Gastrocnemius medialis (tissue), 4 donors: Measurements from ENCODE around the gene RPN2. TPM values are rescaled to one million over a fixed set of nuclear protein-coding genes. Genes with fewer than 3 reads are reported as not detected.

Source experiments
- ATAC-seq, 2 donors: fragments of 150-250 bp; one replicate each; pipeline ENCODE4 v1.9.1; 2016
- DNase-seq, 2 donors: peaks; one replicate each; pipeline ENCODE4 v3.0.0-alpha.2; 2019
- H3K27ac ChIP-seq, 4 donors: fragments of 200-600 bp; sonication (generic); 1 replicate in 1 of 4; 2 replicates in 3 of 4; pipeline ENCODE4 v1.5.1; 2016 to 2018; ENCODE audit warnings: mild to moderate bottlenecking in 2 of 4, moderate library complexity in 1 of 4
- H3K27me3 ChIP-seq, 3 donors: fragments of 200-600 bp; sonication (generic) in 2 of 3; 1 replicate in 1 of 3; 2 replicates in 2 of 3; pipeline versions ENCODE4 v1.5.1 to v1.6.0; 2016 to 2019; ENCODE audit warnings: mild to moderate bottlenecking in 1 of 3, moderate library complexity in 1 of 3
- H3K36me3 ChIP-seq, 2 donors: fragments of 200-600 bp; sonication (generic) in 1 of 2; one replicate each; pipeline ENCODE4 v1.5.1; 2017 to 2018
- H3K4me1 ChIP-seq, 2 donors: fragments of 200-600 bp; sonication (generic) in 1 of 2; one replicate each; pipeline ENCODE4 v1.5.1; 2016 to 2017; ENCODE audit warnings: mild to moderate bottlenecking in 2 of 2
- H3K4me3 ChIP-seq, 4 donors: fragments of 200-600 bp; sonication (generic) in 3 of 4; 1 replicate in 1 of 4; 2 replicates in 3 of 4; pipeline ENCODE4 v1.5.1; 2016 to 2019; ENCODE audit warnings: mild to moderate bottlenecking in 2 of 4
- H3K9me3 ChIP-seq, 3 donors: fragments of 200-600 bp; sonication (generic) in 2 of 3; 1 replicate in 1 of 3; 2 replicates in 2 of 3; pipeline ENCODE4 v1.5.1; 2016 to 2019
- POLR2A ChIP-seq, 2 donors: fragments of 450-650 bp; IDR thresholded peaks; one replicate each; pipeline ENCODE4 v1.6.1; 2017; ENCODE audit warnings: antibody characterized with exemption in 2 of 2, mild to moderate bottlenecking in 2 of 2, moderate library complexity in 2 of 2
- in situ Hi-C, 4 donors: fragments of 200-750 bp; cut with MboI; loops; one replicate each; pipeline versions ENCODE4 v1.15.0 to v1.8.0; 2017; ENCODE audit warnings: low sequenced_read_pairs in 4 of 4
- intact Hi-C: fragments of 100-400 bp; cut with DNase I; formaldehyde crosslinking; loops from one replicate; pipeline ENCODE4 v1.15.1; 2023; ENCODE audit warnings: low total_unique reads
- total RNA-seq, 4 donors: library from RNA; depleted of rRNA; stranded (reverse); fragments of >200 nt; gene quantifications; one replicate each; pipeline versions ENCODE4 v1.1.0 to v1.2.3, GENCODE V29; 2016
- TF ChIP-seq, protein P1 (sequence below), 5 experiments: fragments of 450-650 bp in 3 of 5; fragments of 200-600 bp in 2 of 5; sonication (generic) in 2 of 5; IDR thresholded peaks in 4 of 5; conservative IDR thresholded peaks in 1 of 5; 1 replicate in 4 of 5; 2 replicates in 1 of 5; pipeline ENCODE4 v1.5.1; 2016 to 2019; ENCODE audit warnings: antibody characterized with exemption in 5 of 5, mild to moderate bottlenecking in 3 of 5, moderate library complexity in 3 of 5

The RPN2 gene
- total RNA-seq, 4 donors from 2014 or later: 85.7 to 132 (median 127) TPM

DNA sequence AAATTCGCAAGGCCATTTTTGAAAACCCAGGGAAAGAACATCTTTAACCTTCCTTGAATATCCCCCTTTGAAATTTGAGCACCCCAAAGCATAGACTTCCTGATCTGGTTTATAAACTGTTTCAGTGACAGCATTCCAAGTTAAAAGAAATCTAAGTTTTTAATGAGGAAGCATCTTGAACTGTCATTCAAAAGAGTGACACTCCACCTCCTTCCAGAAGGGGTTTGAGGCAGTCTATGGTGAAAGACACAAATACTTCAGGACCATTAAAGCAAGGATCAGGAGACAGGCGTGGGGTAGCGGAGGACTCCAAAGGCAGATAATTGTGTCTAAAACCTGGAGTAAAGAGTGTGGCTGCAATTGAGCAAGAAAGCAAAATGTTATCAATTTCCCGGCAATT, 81.8 kb downstream of the RPN2 start:
- in situ Hi-C loops: no loop called here

DNA sequence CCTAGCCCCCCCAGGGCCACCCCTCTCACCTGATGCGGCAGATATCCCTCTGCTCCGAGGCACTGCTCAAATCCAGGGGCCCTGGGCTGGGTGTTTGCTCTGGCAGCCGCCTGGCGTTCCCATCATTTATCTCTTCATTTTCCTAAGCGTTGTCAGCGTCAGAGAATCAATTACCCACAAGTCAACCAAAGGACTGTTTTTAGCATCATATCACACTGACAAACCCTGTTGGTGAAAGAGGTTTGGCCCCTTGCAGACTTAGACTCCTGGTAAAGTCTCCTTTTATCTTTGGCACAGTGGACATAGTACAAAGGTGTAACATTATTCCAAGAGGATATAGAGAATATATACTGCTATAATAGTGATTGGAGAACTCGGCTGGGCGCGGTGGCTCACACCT, 82.6 kb downstream of the RPN2 start, which contains the start of gene GHRH:
Gene GHRH, minus strand, starts transcription at position 101 of the 400 bp plus-strand sequence. CDS start 4,925 bp downstream, outside the sequence.
- Histone ChIP-seq H3K27me3 (no peaks in the 10 kb centered on the region), H3K9me3 (no peaks in the 10 kb centered on the region), H3K27ac (no peak within 1 kb of the TSS), H3K4me1 (no peaks in the 10 kb centered on the region), H3K36me3 (no peaks in the 10 kb centered on the region), H3K4me3 (no peak within 1 kb of the TSS)
- ATAC-seq (no peak), DNase-seq (no peak)
- intact Hi-C loops (no loop called here), in situ Hi-C loops (no loop called here)
- no peak for TF ChIP-seq POLR2A (IDR thresholded peaks at IDR 0.05)
- TF ChIP-seq, protein P1, sequence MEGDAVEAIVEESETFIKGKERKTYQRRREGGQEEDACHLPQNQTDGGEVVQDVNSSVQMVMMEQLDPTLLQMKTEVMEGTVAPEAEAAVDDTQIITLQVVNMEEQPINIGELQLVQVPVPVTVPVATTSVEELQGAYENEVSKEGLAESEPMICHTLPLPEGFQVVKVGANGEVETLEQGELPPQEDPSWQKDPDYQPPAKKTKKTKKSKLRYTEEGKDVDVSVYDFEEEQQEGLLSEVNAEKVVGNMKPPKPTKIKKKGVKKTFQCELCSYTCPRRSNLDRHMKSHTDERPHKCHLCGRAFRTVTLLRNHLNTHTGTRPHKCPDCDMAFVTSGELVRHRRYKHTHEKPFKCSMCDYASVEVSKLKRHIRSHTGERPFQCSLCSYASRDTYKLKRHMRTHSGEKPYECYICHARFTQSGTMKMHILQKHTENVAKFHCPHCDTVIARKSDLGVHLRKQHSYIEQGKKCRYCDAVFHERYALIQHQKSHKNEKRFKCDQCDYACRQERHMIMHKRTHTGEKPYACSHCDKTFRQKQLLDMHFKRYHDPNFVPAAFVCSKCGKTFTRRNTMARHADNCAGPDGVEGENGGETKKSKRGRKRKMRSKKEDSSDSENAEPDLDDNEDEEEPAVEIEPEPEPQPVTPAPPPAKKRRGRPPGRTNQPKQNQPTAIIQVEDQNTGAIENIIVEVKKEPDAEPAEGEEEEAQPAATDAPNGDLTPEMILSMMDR (IDR thresholded peaks at IDR 0.05 in 4 of 5, conservative IDR thresholded peaks at IDR 0.05 in 1 of 5): no peak

More for the DNA sequence above, 81.8 kb downstream of the RPN2 start:
- Histone ChIP-seq H3K9me3 (no peaks in the 10 kb centered on the region), H3K36me3 (no peaks in the 10 kb centered on the region), H3K27me3 (no peaks in the 10 kb centered on the region), H3K4me3 (no peak overlapping the region), H3K4me1 (no peaks in the 10 kb centered on the region), H3K27ac (no peak overlapping the region)
- ATAC-seq (no peak), DNase-seq (no peak)
- intact Hi-C loops: no loop called here
- TF ChIP-seq, protein P1 (IDR thresholded peaks at IDR 0.05 in 4 of 5, conservative IDR thresholded peaks at IDR 0.05 in 1 of 5): no peak
- TF ChIP-seq POLR2A (IDR thresholded peaks at IDR 0.05): no peak

DNA sequence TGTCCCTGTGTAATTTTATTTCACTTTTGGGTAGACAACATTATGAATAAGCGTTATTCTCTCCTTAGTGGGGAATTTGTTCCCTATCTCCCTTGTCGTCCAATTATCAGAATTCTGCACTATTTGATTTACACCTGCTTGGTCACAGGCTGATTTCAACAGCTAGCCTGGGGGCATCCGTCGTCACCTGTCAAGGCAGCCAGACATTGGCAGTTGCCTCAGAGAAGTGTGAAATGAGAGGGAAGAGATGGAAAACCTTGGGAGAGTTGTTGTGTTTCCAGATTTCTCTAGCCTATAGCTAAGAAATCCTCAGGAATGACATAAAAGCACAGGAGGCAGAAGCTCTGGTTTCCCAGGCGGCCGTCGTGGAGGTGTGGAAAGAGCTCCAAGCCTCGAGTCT, 83.4 kb downstream of the RPN2 start:
- H3K36me3 ChIP-seq: no peaks in the 10 kb centered on the region
- intact Hi-C loops (no loop called here), in situ Hi-C loops (no loop called here)
- no peak overlapping the region for H3K4me3 ChIP-seq
- no peaks in the 10 kb centered on the region for H3K4me1 ChIP-seq
- no peak for TF ChIP-seq POLR2A (IDR thresholded peaks at IDR 0.05)
- TF ChIP-seq, protein P1 (IDR thresholded peaks at IDR 0.05 in 4 of 5, conservative IDR thresholded peaks at IDR 0.05 in 1 of 5): no peak
- DNase-seq (no peak), ATAC-seq (no peak)
- H3K9me3 ChIP-seq: no peaks in the 10 kb centered on the region
- no peaks in the 10 kb centered on the region for H3K27me3 ChIP-seq
- no peak overlapping the region for H3K27ac ChIP-seq

DNA sequence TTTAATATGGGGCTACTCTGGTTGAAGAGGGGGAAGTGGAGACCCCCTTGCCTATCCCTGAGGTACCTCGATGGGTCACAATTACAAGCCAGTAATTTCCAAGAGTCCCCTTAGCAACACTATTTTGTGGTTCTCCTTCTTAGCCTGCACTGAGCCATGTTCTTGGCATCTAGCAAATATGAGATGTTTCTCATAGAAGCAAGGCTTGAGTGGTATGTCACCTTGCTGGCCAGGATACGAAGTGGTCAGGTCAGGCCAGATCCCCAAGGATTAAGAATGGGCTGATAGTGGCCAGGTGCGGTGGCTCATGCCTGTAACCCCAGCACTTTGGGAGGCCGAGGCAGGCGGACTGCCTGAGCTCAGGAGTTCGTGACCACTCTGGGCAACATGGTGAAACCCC, 84.6 kb downstream of the RPN2 start:
- DNase-seq (no peak), ATAC-seq (no peak)
- intact Hi-C loops: no loop called here

More for the DNA sequence above, 84.6 kb downstream of the RPN2 start:
- no peak overlapping the region for H3K4me3 ChIP-seq
- in situ Hi-C loops: no loop called here
- H3K4me1 ChIP-seq: no peaks in the 10 kb centered on the region
- no peak for TF ChIP-seq POLR2A (IDR thresholded peaks at IDR 0.05)
- TF ChIP-seq, protein P1 (IDR thresholded peaks at IDR 0.05 in 4 of 5, conservative IDR thresholded peaks at IDR 0.05 in 1 of 5): no peak
- no peaks in the 10 kb centered on the region for H3K9me3 ChIP-seq
- H3K27me3 ChIP-seq: no peaks in the 10 kb centered on the region
- H3K36me3 ChIP-seq: no peaks in the 10 kb centered on the region
- H3K27ac ChIP-seq: no peak overlapping the region
